ENCODE measurements around the gene OTOP2. TPM values are rescaled to one million over a fixed set of nuclear protein-coding genes. Genes with fewer than 3 reads are reported as not detected.

Gene OTOP2
- total and polyA plus RNA-seq, 10 of the 15 experiments (the other 5 are each of a cell fraction or from before 2014, with no cell fraction given), result not detected

DNA sequence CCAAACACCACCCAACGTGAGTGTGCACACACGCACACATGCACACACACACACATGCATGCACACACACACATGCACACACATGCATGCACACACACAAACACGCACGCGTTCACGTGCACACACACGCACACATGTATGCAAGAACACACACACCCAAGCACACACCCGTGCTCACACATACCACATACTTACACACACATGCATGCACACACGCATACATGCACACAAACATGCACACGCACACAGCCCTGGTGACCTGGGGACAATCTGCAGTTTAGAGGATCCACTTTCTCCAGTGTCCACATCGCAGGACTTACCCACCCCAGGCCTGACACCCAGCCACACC is 7.2 kb upstream of the OTOP2 start (continued):
- TF ChIP-seq, protein P1, sequence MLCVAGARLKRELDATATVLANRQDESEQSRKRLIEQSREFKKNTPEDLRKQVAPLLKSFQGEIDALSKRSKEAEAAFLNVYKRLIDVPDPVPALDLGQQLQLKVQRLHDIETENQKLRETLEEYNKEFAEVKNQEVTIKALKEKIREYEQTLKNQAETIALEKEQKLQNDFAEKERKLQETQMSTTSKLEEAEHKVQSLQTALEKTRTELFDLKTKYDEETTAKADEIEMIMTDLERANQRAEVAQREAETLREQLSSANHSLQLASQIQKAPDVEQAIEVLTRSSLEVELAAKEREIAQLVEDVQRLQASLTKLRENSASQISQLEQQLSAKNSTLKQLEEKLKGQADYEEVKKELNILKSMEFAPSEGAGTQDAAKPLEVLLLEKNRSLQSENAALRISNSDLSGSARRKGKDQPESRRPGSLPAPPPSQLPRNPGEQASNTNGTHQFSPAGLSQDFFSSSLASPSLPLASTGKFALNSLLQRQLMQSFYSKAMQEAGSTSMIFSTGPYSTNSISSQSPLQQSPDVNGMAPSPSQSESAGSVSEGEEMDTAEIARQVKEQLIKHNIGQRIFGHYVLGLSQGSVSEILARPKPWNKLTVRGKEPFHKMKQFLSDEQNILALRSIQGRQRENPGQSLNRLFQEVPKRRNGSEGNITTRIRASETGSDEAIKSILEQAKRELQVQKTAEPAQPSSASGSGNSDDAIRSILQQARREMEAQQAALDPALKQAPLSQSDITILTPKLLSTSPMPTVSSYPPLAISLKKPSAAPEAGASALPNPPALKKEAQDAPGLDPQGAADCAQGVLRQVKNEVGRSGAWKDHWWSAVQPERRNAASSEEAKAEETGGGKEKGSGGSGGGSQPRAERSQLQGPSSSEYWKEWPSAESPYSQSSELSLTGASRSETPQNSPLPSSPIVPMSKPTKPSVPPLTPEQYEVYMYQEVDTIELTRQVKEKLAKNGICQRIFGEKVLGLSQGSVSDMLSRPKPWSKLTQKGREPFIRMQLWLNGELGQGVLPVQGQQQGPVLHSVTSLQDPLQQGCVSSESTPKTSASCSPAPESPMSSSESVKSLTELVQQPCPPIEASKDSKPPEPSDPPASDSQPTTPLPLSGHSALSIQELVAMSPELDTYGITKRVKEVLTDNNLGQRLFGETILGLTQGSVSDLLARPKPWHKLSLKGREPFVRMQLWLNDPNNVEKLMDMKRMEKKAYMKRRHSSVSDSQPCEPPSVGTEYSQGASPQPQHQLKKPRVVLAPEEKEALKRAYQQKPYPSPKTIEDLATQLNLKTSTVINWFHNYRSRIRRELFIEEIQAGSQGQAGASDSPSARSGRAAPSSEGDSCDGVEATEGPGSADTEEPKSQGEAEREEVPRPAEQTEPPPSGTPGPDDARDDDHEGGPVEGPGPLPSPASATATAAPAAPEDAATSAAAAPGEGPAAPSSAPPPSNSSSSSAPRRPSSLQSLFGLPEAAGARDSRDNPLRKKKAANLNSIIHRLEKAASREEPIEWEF (IDR thresholded peaks at IDR 0.05; ENCODE audit: insufficient replicate concordance, low read depth, low read length), result no peak
- TF ChIP-seq RUNX3 (IDR thresholded peaks at IDR 0.05; ENCODE audit: low read length) (no peak), KLF5 (IDR thresholded peaks at IDR 0.05; ENCODE audit: partially characterized antibody) (no peak)
- TF ChIP-seq, protein P2, sequence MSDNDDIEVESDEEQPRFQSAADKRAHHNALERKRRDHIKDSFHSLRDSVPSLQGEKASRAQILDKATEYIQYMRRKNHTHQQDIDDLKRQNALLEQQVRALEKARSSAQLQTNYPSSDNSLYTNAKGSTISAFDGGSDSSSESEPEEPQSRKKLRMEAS (IDR thresholded peaks at IDR 0.05; ENCODE audit: low read depth, low read length), result no peak

DNA sequence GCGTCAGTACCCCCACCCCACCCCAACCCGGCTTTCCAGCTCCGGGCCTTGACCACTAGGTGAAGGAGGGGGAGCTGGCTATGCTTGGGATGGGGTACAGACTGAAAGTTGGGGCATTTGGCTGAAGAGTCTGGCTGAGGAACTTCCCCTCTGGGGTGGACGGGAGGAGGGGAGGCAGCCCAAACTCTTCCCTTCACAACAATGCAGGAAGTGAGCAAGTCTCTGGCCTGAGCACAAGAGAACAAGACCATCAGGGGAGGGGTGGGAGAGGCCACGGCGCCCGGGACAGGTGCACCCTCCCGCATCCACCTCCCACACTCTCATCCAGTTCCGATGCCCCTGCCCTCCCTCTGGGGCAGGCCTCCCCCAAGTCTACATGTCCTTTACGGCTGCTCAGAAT is 6.6 kb upstream of the OTOP2 start:
- intact Hi-C loops (cut with micrococcal nuclease; ENCODE audit: unreplicated experiment) (no loop called here), in situ Hi-C loops (cut with MboI) (no loop called here)
- no peaks in the 10 kb centered on the region for H3K4me1 ChIP-seq (ENCODE audit: control insufficient read depth, insufficient read depth, low read length)
- ATAC-seq (no peak), DNase-seq (ENCODE audit: low read depth, low spot score) (no peak), FAIRE-seq (no peak)
- RAD21 ChIA-PET (ENCODE audit: unreplicated experiment), result no interaction called here
- no peak overlapping the region for H2AFZ ChIP-seq (ENCODE audit: control insufficient read depth, low read depth, low read length)
- no peak overlapping the region for H3K27ac ChIP-seq (ENCODE audit: control insufficient read depth, insufficient read depth)
- H3K4me3 ChIP-seq, result no peak overlapping the region
- BruUV-seq (replicated peaks), result no TSS peak
- H3K9ac ChIP-seq (ENCODE audit: control insufficient read depth, insufficient read depth, low read length), result no peak overlapping the region
- no peaks in the 10 kb centered on the region for H4K20me1 ChIP-seq (ENCODE audit: control insufficient read depth, insufficient read depth)
- H3K9me3 ChIP-seq (replicated peaks; ENCODE audit: control insufficient read depth, insufficient read depth, low read length), result no peaks in the 10 kb centered on the region; the same call in 2 of the 3 replicates
- H3K79me2 ChIP-seq (ENCODE audit: control insufficient read depth, insufficient read depth, low read length), result no peaks in the 10 kb centered on the region
- POLR2A ChIA-PET, result no interaction called here
- no peak overlapping the region for H3K4me2 ChIP-seq (ENCODE audit: control insufficient read depth, insufficient read depth)
- SMC1A ChIA-PET (ENCODE audit: uncharacterized antibody, unreplicated experiment), result no interaction called here
- 14% methylated on average over 7 of the region's 10 CpGs for WGBS (ENCODE audit: insufficient coverage, insufficient replicate concordance, low lambda C conversion rate, missing lambda C conversion rate)
- peaks cover 0 to 3% of the 10 kb centered on the region in 2 experiments; a peak in 2 of 4 replicates for H3K27me3 ChIP-seq (replicated peaks in 1 of 2; ENCODE audit: control insufficient read depth in 2 of 2, insufficient read depth in 2 of 2, low read length in 1 of 2)
- CTCF ChIA-PET, result interaction anchor here (1.6 kb wide), 1 partner anchor 43 kb away, joined by 3 read pairs; no protein-coding TSS in a partner anchor
- no peaks in the 10 kb centered on the region for H3K36me3 ChIP-seq (ENCODE audit: control insufficient read depth in 2 of 2, insufficient read depth in 2 of 2, low read length in 1 of 2)
- TF ChIP-seq CEBPB (IDR thresholded peaks at IDR 0.05; ENCODE audit: borderline replicate concordance in 1 of 2, low read depth in 2 of 2, low read length in 2 of 2), result no peak
- TF ChIP-seq TARDBP (IDR thresholded peaks at IDR 0.05; ENCODE audit: borderline replicate concordance), result no peak
- TF ChIP-seq ZNF384 (IDR thresholded peaks at IDR 0.05; ENCODE audit: borderline replicate concordance, low read depth, low read length), result no peak
- no peak for TF ChIP-seq YY1 (IDR thresholded peaks at IDR 0.05; ENCODE audit: low read depth, low read length)
- no peak for TF ChIP-seq TCF3 (IDR thresholded peaks at IDR 0.05; ENCODE audit: borderline replicate concordance, insufficient read depth, low read depth, low read length)
- TF ChIP-seq, protein P3, sequence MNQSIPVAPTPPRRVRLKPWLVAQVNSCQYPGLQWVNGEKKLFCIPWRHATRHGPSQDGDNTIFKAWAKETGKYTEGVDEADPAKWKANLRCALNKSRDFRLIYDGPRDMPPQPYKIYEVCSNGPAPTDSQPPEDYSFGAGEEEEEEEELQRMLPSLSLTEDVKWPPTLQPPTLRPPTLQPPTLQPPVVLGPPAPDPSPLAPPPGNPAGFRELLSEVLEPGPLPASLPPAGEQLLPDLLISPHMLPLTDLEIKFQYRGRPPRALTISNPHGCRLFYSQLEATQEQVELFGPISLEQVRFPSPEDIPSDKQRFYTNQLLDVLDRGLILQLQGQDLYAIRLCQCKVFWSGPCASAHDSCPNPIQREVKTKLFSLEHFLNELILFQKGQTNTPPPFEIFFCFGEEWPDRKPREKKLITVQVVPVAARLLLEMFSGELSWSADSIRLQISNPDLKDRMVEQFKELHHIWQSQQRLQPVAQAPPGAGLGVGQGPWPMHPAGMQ (IDR thresholded peaks at IDR 0.05; ENCODE audit: borderline replicate concordance), result no peak
- TF ChIP-seq, protein P2 (IDR thresholded peaks at IDR 0.05; ENCODE audit: low read depth, low read length), result no peak
- TF ChIP-seq EED (IDR thresholded peaks at IDR 0.05; ENCODE audit: low read depth), result no peak
- TF ChIP-seq REST (IDR thresholded peaks at IDR 0.05; ENCODE audit: low read depth, low read length), result no peak

Data from GM12878 (cell line).